DMS153 (cell line): ENCODE results near the gene ACSM3.

Experiments used
- DNase-seq: peaks from one replicate; lab custom pipeline; 2025; lab: John Stamatoyannopoulos, UW

Gene ACSM3

DNA sequence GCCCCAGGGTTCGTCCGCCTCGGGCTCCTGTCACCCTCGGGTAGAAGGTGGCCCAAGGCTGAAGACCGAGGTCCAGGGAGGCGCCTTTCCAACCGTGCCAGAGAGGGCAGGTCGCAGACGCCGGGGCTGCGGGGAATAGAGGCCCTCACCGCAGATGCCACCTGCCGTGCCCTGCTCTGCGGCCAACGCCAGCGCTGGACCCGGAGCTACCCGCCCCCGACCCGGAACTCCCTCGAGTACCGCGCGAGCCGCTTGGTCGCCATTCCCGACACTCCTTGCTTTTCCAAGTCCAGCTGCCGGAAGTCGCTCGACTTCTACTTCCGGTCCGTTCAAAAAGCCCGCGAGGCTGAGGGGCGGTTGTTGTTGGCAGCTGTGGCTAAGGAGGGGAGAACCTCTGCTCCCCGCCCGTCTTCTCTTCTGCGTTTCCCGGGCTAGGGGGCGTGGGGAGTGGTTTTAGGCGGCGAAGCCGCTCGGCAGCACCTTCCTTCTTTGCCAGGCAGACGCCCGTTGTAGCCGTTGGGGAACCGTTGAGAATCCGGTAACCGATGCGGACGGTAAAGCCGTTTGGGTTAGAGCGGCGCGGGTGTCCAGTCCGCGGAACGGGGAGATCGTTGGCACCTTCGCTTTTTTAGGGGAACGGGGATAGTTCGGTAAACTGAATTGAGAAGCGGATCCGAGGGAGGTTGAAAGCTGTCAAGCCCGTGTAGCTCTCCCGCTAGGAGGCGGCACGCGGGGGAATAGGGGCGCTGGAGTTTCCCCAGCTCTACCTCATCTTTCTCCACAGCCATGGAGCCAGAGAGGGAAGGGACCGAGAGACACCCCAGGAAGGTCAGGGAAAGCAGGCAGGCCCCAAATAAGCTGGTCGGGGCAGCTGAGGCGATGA, 42.6 kb downstream of the ACSM3 start, which contains the start of the genes ERI2 and REXO5:
TSS of gene ERI2 (minus strand) at position 305 of the 883 bp plus-strand sequence. CDS start at position 263, 42 bp downstream.
TSS of gene REXO5 (plus strand) at position 360 of the 883 bp plus-strand sequence. CDS start at position 787, 427 bp downstream.
- DNase-seq = peak; percentile 89

- no peak for DNase-seq
Observed at GRCh38 chr16:20807862-20808261, 44.0 kb downstream of the ACSM3 start.

GRCh38 chr16:20811889-20812439, 48.1 kb downstream of the ACSM3 start:
- no peak for DNase-seq

DNA sequence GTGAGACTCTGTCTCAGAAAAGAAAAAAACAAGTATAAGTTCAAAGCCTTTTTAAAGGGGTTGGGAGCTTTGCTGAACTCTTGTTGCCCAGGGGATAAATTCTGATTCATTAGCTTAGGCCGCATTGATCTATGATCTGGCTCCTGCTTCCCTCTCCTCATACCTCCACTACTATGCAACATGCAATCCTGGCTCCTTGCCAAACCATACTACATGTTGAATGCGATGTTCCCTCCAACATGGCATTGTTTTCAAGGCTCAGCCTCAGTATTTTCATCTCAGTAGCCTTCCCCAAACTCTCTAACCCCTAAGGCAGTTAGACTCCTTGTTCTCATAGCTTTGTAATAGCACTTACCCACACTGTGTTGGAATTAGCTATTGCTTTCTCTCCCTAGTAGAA, 48.7 kb downstream of the ACSM3 start:
- DNase-seq = no peak

- no peak for DNase-seq
Observed at GRCh38 chr16:20814784-20815183, 51.0 kb downstream of the ACSM3 start.

GRCh38 chr16:20818929-20819585, 55.2 kb downstream of the ACSM3 start:
- no peak for DNase-seq

- DNase-seq = no peak
Observed at GRCh38 chr16:20821682-20822081, 57.9 kb downstream of the ACSM3 start.

GRCh38 chr16:20822521-20823325, 58.9 kb downstream of the ACSM3 start:
- DNase-seq = no peak

GRCh38 chr16:20826039-20826566, 62.3 kb downstream of the ACSM3 start:
- no peak for DNase-seq

DNA sequence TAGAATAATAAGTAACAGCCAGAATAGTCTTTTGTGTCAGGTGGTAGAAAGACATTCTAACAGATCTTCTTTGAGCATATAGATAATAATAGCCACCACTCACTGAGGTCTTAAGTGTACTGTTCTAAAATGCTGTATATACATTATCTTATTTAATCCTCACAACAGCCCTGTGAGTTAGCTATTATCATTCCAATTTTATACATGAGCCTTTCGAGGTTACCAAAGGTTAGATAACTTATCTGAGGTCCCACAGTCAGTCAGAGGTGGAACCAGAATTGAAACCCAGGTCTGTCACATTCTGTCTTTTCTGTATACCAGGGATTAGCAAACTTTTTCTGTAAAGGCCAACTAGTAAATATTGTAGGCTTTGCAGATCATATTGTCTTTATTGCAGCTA, 65.7 kb downstream of the ACSM3 start:
- no peak for DNase-seq

DNA sequence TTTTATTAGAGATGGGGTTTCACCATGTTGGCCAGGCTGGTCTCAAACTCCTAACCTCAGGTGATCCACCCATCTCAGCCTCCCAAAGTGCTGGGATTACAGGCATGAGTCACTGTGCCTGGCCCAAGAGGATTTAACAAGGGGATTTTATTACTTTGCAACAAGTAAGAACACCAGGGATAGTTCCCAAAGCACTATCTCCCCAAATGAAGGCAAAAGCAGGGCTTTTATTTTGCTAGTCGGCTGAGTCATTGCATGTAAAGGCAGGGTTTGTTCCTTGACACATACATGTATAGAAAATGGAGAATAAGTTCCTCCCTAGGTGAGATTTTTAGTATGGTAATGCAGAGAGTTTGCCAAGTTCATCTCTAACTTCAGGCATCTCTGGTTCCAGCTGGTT, 66.6 kb downstream of the ACSM3 start:
- DNase-seq = no peak

GRCh38 chr16:20833086-20833485, 69.3 kb downstream of the ACSM3 start:
- DNase-seq = no peak

DNA sequence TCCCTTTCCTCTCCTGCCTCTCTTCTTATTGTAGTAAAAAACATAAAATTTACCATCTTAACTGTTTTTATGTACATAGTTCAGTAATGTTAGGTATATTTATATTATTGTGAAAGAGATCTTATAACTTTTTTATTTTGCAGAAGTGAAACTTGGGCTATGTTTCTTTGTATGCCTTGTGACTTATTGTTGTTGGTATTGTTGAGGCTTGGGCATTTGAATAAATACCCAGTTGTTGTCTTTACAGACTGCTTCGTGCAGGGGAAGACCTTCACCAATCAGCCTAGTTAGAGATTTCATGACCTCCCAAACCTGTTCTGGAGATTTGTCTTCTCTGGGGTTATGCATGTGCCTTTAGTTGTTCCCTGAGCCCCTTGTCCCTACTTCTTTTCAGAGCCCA, 74.4 kb downstream of the ACSM3 start:
- no peak for DNase-seq

DNA sequence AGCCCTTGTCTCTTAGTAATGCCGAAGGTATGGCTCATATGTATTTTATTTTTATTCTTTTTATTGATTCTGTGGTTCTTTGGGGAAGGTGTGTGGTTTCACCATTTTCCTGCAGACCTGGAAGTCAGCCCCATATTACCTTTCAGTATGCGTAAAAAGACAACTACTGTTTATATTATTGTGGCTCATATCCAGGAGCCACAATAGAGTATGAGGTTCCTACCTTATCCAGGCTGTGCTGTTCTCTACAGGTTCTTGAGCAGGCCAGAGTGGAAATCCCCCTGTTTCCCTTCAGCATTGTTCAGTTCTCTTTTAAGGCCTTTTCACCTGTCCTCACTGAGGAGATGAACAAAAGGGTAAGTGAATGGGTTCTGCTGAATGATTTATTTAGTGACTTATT, 75.7 kb downstream of the ACSM3 start:
- no peak for DNase-seq

GRCh38 chr16:20844054-20844453, 80.2 kb downstream of the ACSM3 start:
- no peak for DNase-seq

- DNase-seq = no peak
Observed at GRCh38 chr16:20844588-20844987, 80.8 kb downstream of the ACSM3 start.

GRCh38 chr16:20846030-20846429, 82.2 kb downstream of the ACSM3 start:
- no peak for DNase-seq

DNA sequence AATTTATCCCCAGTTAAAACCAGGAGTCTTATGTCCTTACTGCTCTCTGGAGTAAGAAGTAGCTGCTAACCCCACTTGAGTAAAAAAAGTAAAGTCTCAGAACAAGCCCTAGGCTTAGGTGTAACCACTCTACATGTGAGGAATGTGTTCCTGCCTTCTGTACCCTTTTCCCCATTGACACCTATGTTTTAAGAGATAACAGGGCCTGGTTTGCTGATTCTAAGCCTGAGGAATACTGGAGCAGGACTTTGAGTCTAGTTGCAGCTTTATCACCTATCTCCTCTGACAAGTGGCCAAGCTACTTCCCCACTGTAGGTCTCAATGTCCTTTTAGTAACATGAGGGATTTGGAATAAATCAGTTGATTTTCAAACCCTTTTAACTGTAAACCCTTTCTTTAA, 82.7 kb downstream of the ACSM3 start:
- no peak for DNase-seq
